ENCODE measurements around the gene SHPK.

DNA sequence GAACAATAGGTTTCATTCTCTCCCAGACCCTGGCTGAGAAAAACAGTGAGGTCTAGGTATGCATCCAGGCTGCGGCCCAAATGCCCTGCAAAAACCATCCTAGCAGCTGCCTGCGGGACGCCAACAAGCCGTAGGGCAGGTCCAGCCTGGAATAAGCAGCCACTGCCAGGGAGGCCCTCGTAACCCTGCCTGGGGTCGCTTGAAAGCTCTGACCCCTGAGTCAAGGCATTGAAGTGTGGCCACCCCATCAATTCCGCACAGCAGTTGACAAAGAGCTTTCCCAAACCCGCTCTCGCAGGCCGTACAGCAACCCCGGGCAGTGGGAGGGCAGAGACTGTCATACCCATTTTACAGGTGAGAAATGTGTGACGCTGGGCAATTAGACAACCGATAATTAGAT lies 38.0 kb downstream of the SHPK start:
- TF ChIP-seq, protein P1, sequence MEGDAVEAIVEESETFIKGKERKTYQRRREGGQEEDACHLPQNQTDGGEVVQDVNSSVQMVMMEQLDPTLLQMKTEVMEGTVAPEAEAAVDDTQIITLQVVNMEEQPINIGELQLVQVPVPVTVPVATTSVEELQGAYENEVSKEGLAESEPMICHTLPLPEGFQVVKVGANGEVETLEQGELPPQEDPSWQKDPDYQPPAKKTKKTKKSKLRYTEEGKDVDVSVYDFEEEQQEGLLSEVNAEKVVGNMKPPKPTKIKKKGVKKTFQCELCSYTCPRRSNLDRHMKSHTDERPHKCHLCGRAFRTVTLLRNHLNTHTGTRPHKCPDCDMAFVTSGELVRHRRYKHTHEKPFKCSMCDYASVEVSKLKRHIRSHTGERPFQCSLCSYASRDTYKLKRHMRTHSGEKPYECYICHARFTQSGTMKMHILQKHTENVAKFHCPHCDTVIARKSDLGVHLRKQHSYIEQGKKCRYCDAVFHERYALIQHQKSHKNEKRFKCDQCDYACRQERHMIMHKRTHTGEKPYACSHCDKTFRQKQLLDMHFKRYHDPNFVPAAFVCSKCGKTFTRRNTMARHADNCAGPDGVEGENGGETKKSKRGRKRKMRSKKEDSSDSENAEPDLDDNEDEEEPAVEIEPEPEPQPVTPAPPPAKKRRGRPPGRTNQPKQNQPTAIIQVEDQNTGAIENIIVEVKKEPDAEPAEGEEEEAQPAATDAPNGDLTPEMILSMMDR (IDR thresholded peaks at IDR 0.05; ENCODE audit: low read depth, low read length): no peak
- TF ChIP-seq EZH2phosphoT487 (IDR thresholded peaks at IDR 0.05; ENCODE audit: low read depth): no peak

All from OCI-LY3 (cell line).